ENCODE results near the gene TNFRSF18.
"Not testable (repeated sequence)": the region's sequence is repeated elsewhere in the genome, so short reads cannot be mapped to it uniquely, and the experiment has no call there.

Gene TNFRSF18

GRCh38 chr1:1199141-1199960 is 7.0 kb downstream of the TNFRSF18 start:
- no peak for DNase-seq (ENCODE audit: low read depth in 2 of 2)

- DNase-seq (ENCODE audit: low read depth in 2 of 2) = no peak
These were observed 7.8 kb downstream of the TNFRSF18 start for GRCh38 chr1:1198423-1199140.

- no peak for DNase-seq (ENCODE audit: low read depth in 2 of 2)
These were observed 8.6 kb downstream of the TNFRSF18 start for GRCh38 chr1:1197551-1198422.

- DNase-seq (ENCODE audit: low read depth in 2 of 2) = no peak
These were observed 9.2 kb downstream of the TNFRSF18 start for GRCh38 chr1:1197188-1197500.

- DNase-seq (ENCODE audit: low read depth in 2 of 2) = no peak
These were observed 9.8 kb downstream of the TNFRSF18 start for GRCh38 chr1:1196431-1197187.

- not testable (repeated sequence) for DNase-seq (ENCODE audit: low read depth in 2 of 2)
These were observed 10.7 kb downstream of the TNFRSF18 start for GRCh38 chr1:1195726-1196125.

- DNase-seq (ENCODE audit: low read depth in 2 of 2) = no peak
These were observed 11.7 kb downstream of the TNFRSF18 start for GRCh38 chr1:1194723-1195122.

GRCh38 chr1:1191734-1192133 is 14.7 kb downstream of the TNFRSF18 start:
- no peak for DNase-seq (ENCODE audit: low read depth in 2 of 2)

GRCh38 chr1:1189111-1189510 is 17.3 kb downstream of the TNFRSF18 start:
- no peak for DNase-seq (ENCODE audit: low read depth in 2 of 2)

GRCh38 chr1:1187938-1188337 is 18.5 kb downstream of the TNFRSF18 start:
- no peak for DNase-seq (ENCODE audit: low read depth in 2 of 2)

- no peak for DNase-seq (ENCODE audit: low read depth in 2 of 2)
These were observed 21.2 kb downstream of the TNFRSF18 start for GRCh38 chr1:1185101-1185765.

- no peak for DNase-seq (ENCODE audit: low read depth in 2 of 2)
These were observed 22.3 kb downstream of the TNFRSF18 start for GRCh38 chr1:1183833-1184775.

- no peak for DNase-seq (ENCODE audit: low read depth in 2 of 2)
These were observed 23.1 kb downstream of the TNFRSF18 start for GRCh38 chr1:1183221-1183747.

GRCh38 chr1:1182491-1183220 is 23.7 kb downstream of the TNFRSF18 start:
- no peak for DNase-seq (ENCODE audit: low read depth in 2 of 2)

GRCh38 chr1:1181938-1182410 is 24.4 kb downstream of the TNFRSF18 start:
- no peak for DNase-seq (ENCODE audit: low read depth in 2 of 2)

GRCh38 chr1:1181129-1181937 is 25.1 kb downstream of the TNFRSF18 start:
- DNase-seq (ENCODE audit: low read depth in 2 of 2) = no peak

- no peak for DNase-seq (ENCODE audit: low read depth in 2 of 2)
These were observed 26.2 kb downstream of the TNFRSF18 start for GRCh38 chr1:1179983-1180861.
